Activated CD4-positive, alpha-beta memory T cell treated with anti-CD3 and anti-CD28 coated beads for 36 hours (primary cell): ENCODE data around the gene THRSP. TPM values are rescaled to one million over a fixed set of nuclear protein-coding genes. Genes with fewer than 3 reads are reported as not detected.
"Not testable (repeated sequence)": the region's sequence is repeated elsewhere in the genome, so short reads cannot be mapped to it uniquely, and the experiment has no call there.

Source experiments
- CTCF ChIA-PET: fragments of 350-600 bp; sonication (Branson Sonifier 250); formaldehyde crosslinking; loops from one replicate; lab custom pipeline; 2021; ENCODE audit warnings: antibody characterized with exemption, inconsistent platforms; lab: Charles Lee
- POLR2A ChIA-PET: fragments of 350-600 bp; sonication (Branson Sonifier 250); formaldehyde crosslinking; loops from one replicate; lab custom pipeline; 2021; ENCODE audit warnings: antibody characterized with exemption; lab: Charles Lee
- DNase-seq: peaks from one replicate; pipeline ENCODE4 v3.0.0-alpha.2; 2020
- H3K27ac Mint-ChIP-seq: one replicate; pipeline ENCODE4 v1.8.0; 2021; ENCODE audit warnings: mixed read lengths
- H3K27me3 Mint-ChIP-seq: one replicate; pipeline ENCODE4 v1.8.0; 2021; ENCODE audit warnings: mixed read lengths
- H3K36me3 Mint-ChIP-seq: one replicate; pipeline ENCODE4 v1.8.0; 2021; ENCODE audit warnings: mixed read lengths
- H3K4me1 Mint-ChIP-seq: one replicate; pipeline ENCODE4 v1.8.0; 2021; ENCODE audit warnings: low read depth, mixed read lengths
- H3K4me3 Mint-ChIP-seq: one replicate; pipeline ENCODE4 v1.8.0; 2021; ENCODE audit warnings: mild to moderate bottlenecking, mixed read lengths
- H3K9me3 Mint-ChIP-seq: one replicate; pipeline ENCODE4 v1.8.0; 2021; ENCODE audit warnings: mixed read lengths
- intact Hi-C: fragments of 100-400 bp; cut with micrococcal nuclease; formaldehyde crosslinking; loops from one replicate; pipeline ENCODE4 v1.15.1; 2023
- total RNA-seq, 2 experiments: library from RNA; stranded (reverse); gene quantifications; one replicate each; pipeline ENCODE4 v1.2.3, GENCODE V29; 2021

THRSP gene
- total RNA-seq, 2 experiments from 2014 or later: not detected

- Mint-ChIP-seq H3K36me3 (no peaks in the 10 kb centered on the region), H3K4me3 (peak overlapping the region; percentile 6), H3K4me1 (peaks cover 12% of the 10 kb centered on the region), H3K27ac (peak overlapping the region; percentile 80), H3K27me3 (no peaks in the 10 kb centered on the region), H3K9me3 (no peaks in the 10 kb centered on the region)
- CTCF ChIA-PET: interaction anchor here (0.9 to 1.0 kb wide), 2 partner anchors 45 to 264 kb away, joined by 3 read pairs; partner anchors contain the start of gene INTS4
- DNase-seq: peak; percentile 68
- POLR2A ChIA-PET: interaction anchor here (1.7 kb wide), 1 partner anchor 45 kb away, joined by 11 read pairs; the partner anchor contains the start of gene INTS4
- intact Hi-C loops: loop anchor here (1.0 kb wide), 1 partner anchor 45 kb away; no protein-coding TSS in a partner anchor
Observed at GRCh38 chr11:78039919-78040671, 23.6 kb upstream of the THRSP start.

- H3K27me3 Mint-ChIP-seq: no peaks in the 10 kb centered on the region
- H3K4me3 Mint-ChIP-seq: no peak overlapping the region
- CTCF ChIA-PET: no interaction called here
- H3K9me3 Mint-ChIP-seq: no peaks in the 10 kb centered on the region
- H3K27ac Mint-ChIP-seq: no peak overlapping the region
- POLR2A ChIA-PET: no interaction called here
- peaks cover 14% of the 10 kb centered on the region for H3K4me1 Mint-ChIP-seq
- intact Hi-C loops: no loop called here
- no peaks in the 10 kb centered on the region for H3K36me3 Mint-ChIP-seq
- peak; percentile 38 for DNase-seq
Observed at GRCh38 chr11:78040691-78041379, 22.8 kb upstream of the THRSP start.

- POLR2A ChIA-PET: not testable (repeated sequence)
Observed at GRCh38 chr11:78041380-78041719, 22.3 kb upstream of the THRSP start.

GRCh38 chr11:78041843-78042440, 21.7 kb upstream of the THRSP start:
- peaks cover 21% of the 10 kb centered on the region for H3K4me1 Mint-ChIP-seq

More at GRCh38 chr11:78041380-78041719, 22.3 kb upstream of the THRSP start:
- CTCF ChIA-PET, H3K9me3 Mint-ChIP-seq, H3K4me3 Mint-ChIP-seq, H3K27me3 Mint-ChIP-seq, H3K27ac Mint-ChIP-seq, intact Hi-C loops, DNase-seq, H3K36me3 Mint-ChIP-seq: not testable (repeated sequence)
- H3K4me1 Mint-ChIP-seq: peaks cover 19% of the 10 kb centered on the region

GRCh38 chr11:78044706-78045105, 19.0 kb upstream of the THRSP start:
- POLR2A ChIA-PET: no interaction called here
- intact Hi-C loops: no loop called here

More at GRCh38 chr11:78041843-78042440, 21.7 kb upstream of the THRSP start:
- Mint-ChIP-seq H3K27me3 (no peaks in the 10 kb centered on the region), H3K9me3 (no peaks in the 10 kb centered on the region), H3K36me3 (no peaks in the 10 kb centered on the region), H3K27ac (no peak overlapping the region), H3K4me3 (no peak overlapping the region)
- intact Hi-C loops: no loop called here
- CTCF ChIA-PET: no interaction called here
- no peak for DNase-seq
- POLR2A ChIA-PET: no interaction called here

GRCh38 chr11:78045851-78046485, 17.7 kb upstream of the THRSP start:
- ChIA-PET POLR2A (interaction anchor here (0.6 kb wide), 1 partner anchor 11 kb away, joined by 3 read pairs; no protein-coding TSS in a partner anchor), CTCF (interaction anchor here (0.7 to 3.8 kb wide), 26 partner anchors 9 to 365 kb away, joined by 3 to 24 read pairs (median 4); partner anchors contain the start of genes ALG8, INTS4, KCTD21 and NDUFC2)
- intact Hi-C loops: loop anchor here (1.0 kb wide), 1 partner anchor 226 kb away; the partner anchor contains the start of gene RSF1
- no peak overlapping the region for H3K27ac Mint-ChIP-seq
- no peaks in the 10 kb centered on the region for H3K27me3 Mint-ChIP-seq
- H3K9me3 Mint-ChIP-seq: no peaks in the 10 kb centered on the region
- peak overlapping the region; percentile 26 for H3K4me3 Mint-ChIP-seq
- H3K36me3 Mint-ChIP-seq: no peaks in the 10 kb centered on the region
- DNase-seq: peak; percentile 82
- peaks cover 12% of the 10 kb centered on the region for H3K4me1 Mint-ChIP-seq

More at GRCh38 chr11:78044706-78045105, 19.0 kb upstream of the THRSP start:
- no peaks in the 10 kb centered on the region for H3K36me3 Mint-ChIP-seq
- H3K9me3 Mint-ChIP-seq: no peaks in the 10 kb centered on the region
- H3K4me3 Mint-ChIP-seq: no peak overlapping the region
- H3K27ac Mint-ChIP-seq: no peak overlapping the region
- no peaks in the 10 kb centered on the region for H3K27me3 Mint-ChIP-seq
- H3K4me1 Mint-ChIP-seq: peaks cover 17% of the 10 kb centered on the region
- DNase-seq: no peak
- CTCF ChIA-PET: interaction anchor here (1.0 to 3.8 kb wide), 10 partner anchors 8 to 347 kb away, joined by 3 to 24 read pairs (median 6); partner anchors contain the start of genes ALG8 and INTS4

- no peaks in the 10 kb centered on the region for H3K27me3 Mint-ChIP-seq
- ChIA-PET CTCF (interaction anchor here (0.6 to 3.8 kb wide), 23 partner anchors 9 to 366 kb away, joined by 3 to 24 read pairs (median 4); partner anchors contain the start of genes INTS4, KCTD21, NDUFC2 and THRSP), POLR2A (no interaction called here)
- no peak for DNase-seq
- no peak overlapping the region for H3K27ac Mint-ChIP-seq
- H3K9me3 Mint-ChIP-seq: no peaks in the 10 kb centered on the region
- H3K36me3 Mint-ChIP-seq: no peaks in the 10 kb centered on the region
- intact Hi-C loops: loop anchor here (1.0 kb wide), 1 partner anchor 226 kb away; the partner anchor contains the start of gene RSF1
- H3K4me3 Mint-ChIP-seq: no peak overlapping the region
- H3K4me1 Mint-ChIP-seq: peaks cover 13% of the 10 kb centered on the region
Observed at GRCh38 chr11:78046486-78046854, 17.2 kb upstream of the THRSP start.

GRCh38 chr11:78048561-78048960, 15.1 kb upstream of the THRSP start:
- Mint-ChIP-seq H3K27ac (no peak overlapping the region), H3K9me3 (no peaks in the 10 kb centered on the region), H3K4me3 (no peak overlapping the region), H3K27me3 (no peaks in the 10 kb centered on the region), H3K36me3 (no peaks in the 10 kb centered on the region), H3K4me1 (peaks cover 13% of the 10 kb centered on the region)
- CTCF ChIA-PET: interaction anchor here (0.9 kb wide), 1 partner anchor 272 kb away, joined by 3 read pairs; no protein-coding TSS in a partner anchor
- intact Hi-C loops: no loop called here
- POLR2A ChIA-PET: no interaction called here
- DNase-seq: no peak

- CTCF ChIA-PET: interaction anchor here (1.2 kb wide), 1 partner anchor 50 kb away, joined by 4 read pairs; no protein-coding TSS in a partner anchor
- DNase-seq: no peak
- H3K4me1 Mint-ChIP-seq: peaks cover 13% of the 10 kb centered on the region
- H3K27me3 Mint-ChIP-seq: no peaks in the 10 kb centered on the region
- no peak overlapping the region for H3K27ac Mint-ChIP-seq
- H3K4me3 Mint-ChIP-seq: no peak overlapping the region
- POLR2A ChIA-PET: no interaction called here
- intact Hi-C loops: no loop called here
- H3K9me3 Mint-ChIP-seq: no peaks in the 10 kb centered on the region
- H3K36me3 Mint-ChIP-seq: no peaks in the 10 kb centered on the region
Observed at GRCh38 chr11:78049348-78049747, 14.3 kb upstream of the THRSP start.

GRCh38 chr11:78050964-78051831, 12.5 kb upstream of the THRSP start:
- intact Hi-C loops: no loop called here
- Mint-ChIP-seq H3K27ac (no peak overlapping the region), H3K4me3 (no peak overlapping the region), H3K9me3 (no peaks in the 10 kb centered on the region), H3K4me1 (peaks cover 7% of the 10 kb centered on the region), H3K36me3 (no peaks in the 10 kb centered on the region), H3K27me3 (no peaks in the 10 kb centered on the region)
- ChIA-PET CTCF (no interaction called here), POLR2A (no interaction called here)
- no peak for DNase-seq

- Mint-ChIP-seq H3K36me3 (no peaks in the 10 kb centered on the region), H3K4me3 (no peak overlapping the region), H3K27ac (no peak overlapping the region), H3K4me1 (peaks cover 4% of the 10 kb centered on the region), H3K27me3 (no peaks in the 10 kb centered on the region), H3K9me3 (no peaks in the 10 kb centered on the region)
- DNase-seq: no peak
- CTCF ChIA-PET: interaction anchor here (1.2 to 3.1 kb wide), 2 partner anchors 9 to 11 kb away, joined by 4 to 15 read pairs; no protein-coding TSS in a partner anchor
- intact Hi-C loops: no loop called here
- POLR2A ChIA-PET: no interaction called here
Observed at GRCh38 chr11:78054971-78055370, 8.7 kb upstream of the THRSP start.
